K562 (cell line): Measurements from ENCODE around the gene IQGAP3. TPM values are rescaled to one million over a fixed set of nuclear protein-coding genes. Genes with fewer than 3 reads are reported as not detected.

Experiments used
- CBX3 ChIP-seq, 2 experiments: IDR thresholded peaks; 1 replicate in 1 of 2; 2 replicates in 1 of 2; pipeline ENCODE4 v1.6.1; 2012; ENCODE audit warnings: inconsistent platforms in 2 of 2, low read length in 2 of 2, borderline replicate concordance in 1 of 2, control low read depth in 1 of 2
- FOXA1 ChIP-seq: fragments of 450-650 bp; IDR thresholded peaks from 2 replicates; pipeline ENCODE4 v1.6.1; 2016; ENCODE audit warnings: mild to moderate bottlenecking, borderline replicate concordance
- HCFC1 ChIP-seq: IDR thresholded peaks from 2 replicates; pipeline ENCODE4 v1.6.1; 2012; ENCODE audit warnings: low read depth, low read length, improper control_type of control experiment
- SIN3B ChIP-seq: fragments of 450-650 bp; IDR thresholded peaks from 2 replicates; pipeline ENCODE4 v1.6.1; 2017; ENCODE audit warnings: low read depth, mild to moderate bottlenecking, moderate library complexity
- TEAD4 ChIP-seq, 2 experiments: sonication (generic) in 1 of 2; formaldehyde crosslinking in 1 of 2; IDR thresholded peaks; 2 replicates each; pipeline versions ENCODE4 v1.6.1 to v1.8.0; 2012 to 2022; ENCODE audit warnings: borderline replicate concordance in 1 of 2, inconsistent platforms in 1 of 2, low read length in 1 of 2, mild to moderate bottlenecking in 1 of 2, missing genetic modification reagents in 1 of 2
- TRIM25 ChIP-seq: fragments of 450-650 bp; IDR thresholded peaks from 2 replicates; pipeline ENCODE4 v1.7.0; 2016; ENCODE audit warnings: borderline replicate concordance
- ZNF143 ChIP-seq: sonication (generic); formaldehyde crosslinking; IDR thresholded peaks from 2 replicates; pipeline ENCODE4 v1.9.0; 2022; ENCODE audit warnings: mild to moderate bottlenecking, missing genetic modification reagents
- ZNF318 ChIP-seq, 2 experiments: fragments of 450-650 bp; IDR thresholded peaks; 2 replicates each; pipeline ENCODE4 v1.6.1; 2016; ENCODE audit warnings: mild to moderate bottlenecking in 2 of 2, borderline replicate concordance in 1 of 2, low read depth in 1 of 2, moderate library complexity in 1 of 2
- ZNF551 ChIP-seq: fragments of 250-450 bp; sonication (Bioruptor Pico); IDR thresholded peaks from 2 replicates; pipeline ENCODE4 v1.5.0; 2021; ENCODE audit warnings: mild to moderate bottlenecking, moderate library complexity
- ZNF586 ChIP-seq: fragments of 450-650 bp; formaldehyde crosslinking; conservative IDR thresholded peaks from 2 replicates; pipeline ENCODE4 v1.4.0; 2020; ENCODE audit warnings: mild to moderate bottlenecking, moderate library complexity
- ZNF766 ChIP-seq: fragments of 200-800 bp; sonication (Bioruptor generic); conservative IDR thresholded peaks from 2 replicates; pipeline ENCODE4 v1.6.1; 2016; ENCODE audit warnings: missing genetic modification characterization, missing compliant biosample characterization
- polyA plus RNA-seq, 8 experiments: library from polyadenylated mRNA; depleted of rRNA in 4 of 8; stranded (reverse) in 5 of 8; unstranded in 3 of 8; fragments of >200 nt; fragmentation: Nextera tagmentation in 2 of 8; fragmentation: Illumina TruSeq in 1 of 8; extraction: Ambion mirVana in 2 of 8; extraction: Trizol in 1 of 8; gene quantifications; 2 replicates each; pipeline versions ENCODE4 v1.2.1 to v1.2.3, GENCODE V29; 2011 to 2014; ENCODE audit warnings: inconsistent platforms in 1 of 8, missing spikeins in 1 of 8
- total RNA-seq, 7 experiments: library from RNA; depleted of rRNA in 6 of 7; stranded (reverse); fragments of >200 nt in 6 of 7; fragmentation: Illumina TruSeq in 2 of 7; extraction: Trizol in 2 of 7; gene quantifications; 2 replicates each; pipeline versions ENCODE4 v1.2.1 to v1.2.3, GENCODE V29; 2011 to 2021; ENCODE audit warnings: low replicate concordance in 1 of 7
- TF ChIP-seq, protein P1 (sequence below): fragments of 450-650 bp; IDR thresholded peaks from 2 replicates; pipeline ENCODE4 v1.6.1; 2017; ENCODE audit warnings: antibody characterized with exemption, mild to moderate bottlenecking

IQGAP3 gene
- total and polyA plus RNA-seq, 9 of the 15 experiments (the other 6 are each of a cell fraction or from before 2014, with no cell fraction given) = 1.4 to 16.6 (median 11.9) TPM

- TF ChIP-seq, protein P1, sequence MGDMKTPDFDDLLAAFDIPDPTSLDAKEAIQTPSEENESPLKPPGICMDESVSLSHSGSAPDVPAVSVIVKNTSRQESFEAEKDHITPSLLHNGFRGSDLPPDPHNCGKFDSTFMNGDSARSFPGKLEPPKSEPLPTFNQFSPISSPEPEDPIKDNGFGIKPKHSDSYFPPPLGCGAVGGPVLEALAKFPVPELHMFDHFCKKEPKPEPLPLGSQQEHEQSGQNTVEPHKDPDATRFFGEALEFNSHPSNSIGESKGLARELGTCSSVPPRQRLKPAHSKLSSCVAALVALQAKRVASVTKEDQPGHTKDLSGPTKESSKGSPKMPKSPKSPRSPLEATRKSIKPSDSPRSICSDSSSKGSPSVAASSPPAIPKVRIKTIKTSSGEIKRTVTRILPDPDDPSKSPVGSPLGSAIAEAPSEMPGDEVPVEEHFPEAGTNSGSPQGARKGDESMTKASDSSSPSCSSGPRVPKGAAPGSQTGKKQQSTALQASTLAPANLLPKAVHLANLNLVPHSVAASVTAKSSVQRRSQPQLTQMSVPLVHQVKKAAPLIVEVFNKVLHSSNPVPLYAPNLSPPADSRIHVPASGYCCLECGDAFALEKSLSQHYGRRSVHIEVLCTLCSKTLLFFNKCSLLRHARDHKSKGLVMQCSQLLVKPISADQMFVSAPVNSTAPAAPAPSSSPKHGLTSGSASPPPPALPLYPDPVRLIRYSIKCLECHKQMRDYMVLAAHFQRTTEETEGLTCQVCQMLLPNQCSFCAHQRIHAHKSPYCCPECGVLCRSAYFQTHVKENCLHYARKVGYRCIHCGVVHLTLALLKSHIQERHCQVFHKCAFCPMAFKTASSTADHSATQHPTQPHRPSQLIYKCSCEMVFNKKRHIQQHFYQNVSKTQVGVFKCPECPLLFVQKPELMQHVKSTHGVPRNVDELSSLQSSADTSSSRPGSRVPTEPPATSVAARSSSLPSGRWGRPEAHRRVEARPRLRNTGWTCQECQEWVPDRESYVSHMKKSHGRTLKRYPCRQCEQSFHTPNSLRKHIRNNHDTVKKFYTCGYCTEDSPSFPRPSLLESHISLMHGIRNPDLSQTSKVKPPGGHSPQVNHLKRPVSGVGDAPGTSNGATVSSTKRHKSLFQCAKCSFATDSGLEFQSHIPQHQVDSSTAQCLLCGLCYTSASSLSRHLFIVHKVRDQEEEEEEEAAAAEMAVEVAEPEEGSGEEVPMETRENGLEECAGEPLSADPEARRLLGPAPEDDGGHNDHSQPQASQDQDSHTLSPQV = 0 out of 2 replicates have a peak, but pooled peaks have one; percentile 36
- TF ChIP-seq ZNF766 (CRISPR knock-in tag) (no peak), HCFC1 (peak; percentile 81), ZNF318 (IDR thresholded peaks at IDR 0.05; ENCODE audit: borderline replicate concordance in 1 of 2, low read depth in 1 of 2) (no peak), SIN3B (peak; percentile 88), TRIM25 (no peak), CBX3 (IDR thresholded peaks at IDR 0.05; ENCODE audit: borderline replicate concordance in 1 of 2, low read length in 2 of 2) (0 out of 3 replicates have a peak, but pooled peaks of 1 of the 2 experiments have one; percentile 20), TEAD4 (IDR thresholded peaks at IDR 0.05; ENCODE audit: low read length) (peak; percentile 64), TEAD4 (CRISPR knock-in tag; IDR thresholded peaks at IDR 0.05; ENCODE audit: borderline replicate concordance) (no peak), FOXA1 (no peak), ZNF551 (no peak), ZNF586 (CRISPR knock-in tag) (peak; percentile 68; the same call in 1 of the 2 replicates), ZNF143 (no peak)
These were observed 28.9 kb upstream of the IQGAP3 start, which contains the start of gene GPATCH4 (continued) for GRCh38 chr1:156601122-156601830.
